Breast epithelium (tissue), 3 donors: Measurements from ENCODE around the gene TSC1.

ENCODE experiments used
- POLR2A ChIP-seq: fragments of 450-650 bp; IDR thresholded peaks from one replicate; pipeline ENCODE4 v1.6.1; 2016; ENCODE audit warnings: antibody characterized with exemption, mild to moderate bottlenecking, moderate library complexity
- POLR2AphosphoS5 ChIP-seq, 3 donors: sonication (generic); formaldehyde crosslinking; IDR thresholded peaks; one replicate each; pipeline ENCODE4 v1.6.1; 2017; ENCODE audit warnings: antibody characterized with exemption in 3 of 3
- TF ChIP-seq, protein P1 (sequence below), 3 donors: fragments of 450-650 bp; IDR thresholded peaks; one replicate each; pipeline ENCODE4 v1.5.1; 2016 to 2017; ENCODE audit warnings: antibody characterized with exemption in 3 of 3, mild to moderate bottlenecking in 3 of 3, moderate library complexity in 3 of 3

- TF ChIP-seq, protein P1, sequence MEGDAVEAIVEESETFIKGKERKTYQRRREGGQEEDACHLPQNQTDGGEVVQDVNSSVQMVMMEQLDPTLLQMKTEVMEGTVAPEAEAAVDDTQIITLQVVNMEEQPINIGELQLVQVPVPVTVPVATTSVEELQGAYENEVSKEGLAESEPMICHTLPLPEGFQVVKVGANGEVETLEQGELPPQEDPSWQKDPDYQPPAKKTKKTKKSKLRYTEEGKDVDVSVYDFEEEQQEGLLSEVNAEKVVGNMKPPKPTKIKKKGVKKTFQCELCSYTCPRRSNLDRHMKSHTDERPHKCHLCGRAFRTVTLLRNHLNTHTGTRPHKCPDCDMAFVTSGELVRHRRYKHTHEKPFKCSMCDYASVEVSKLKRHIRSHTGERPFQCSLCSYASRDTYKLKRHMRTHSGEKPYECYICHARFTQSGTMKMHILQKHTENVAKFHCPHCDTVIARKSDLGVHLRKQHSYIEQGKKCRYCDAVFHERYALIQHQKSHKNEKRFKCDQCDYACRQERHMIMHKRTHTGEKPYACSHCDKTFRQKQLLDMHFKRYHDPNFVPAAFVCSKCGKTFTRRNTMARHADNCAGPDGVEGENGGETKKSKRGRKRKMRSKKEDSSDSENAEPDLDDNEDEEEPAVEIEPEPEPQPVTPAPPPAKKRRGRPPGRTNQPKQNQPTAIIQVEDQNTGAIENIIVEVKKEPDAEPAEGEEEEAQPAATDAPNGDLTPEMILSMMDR (IDR thresholded peaks at IDR 0.05) = no peak
- TF ChIP-seq POLR2A (no peak), POLR2AphosphoS5 (IDR thresholded peaks at IDR 0.05) (no peak)
Measured at GRCh38 chr9:132857616-132858342, 86.6 kb downstream of the TSC1 start.
